RWPE1 (cell line): ENCODE results near the gene GRIN2C.

ENCODE experiments used
- CTCF ChIA-PET: fragments of 350-600 bp; sonication (Branson Sonifier 250); formaldehyde crosslinking; extraction: SDS; loops from one replicate; lab custom pipeline; 2021; lab: Yijun Ruan, JAX
- POLR2A ChIA-PET: fragments of 400-600 bp; formaldehyde crosslinking; extraction: SDS; loops from one replicate; lab custom pipeline; 2020; ENCODE audit warnings: antibody characterized with exemption; ENCODE audit not compliant: low non-redundant PET; lab: Yijun Ruan, JAX
- DNase-seq: peaks from one replicate; pipeline ENCODE4 v3.0.0; 2012; ENCODE audit warnings: low spot score
- H3K27ac ChIP-seq: fragments of 450-650 bp; 2 replicates; pipeline ENCODE4 v1.5.1; 2017
- TF ChIP-seq, protein P1 (sequence below): fragments of 450-650 bp; conservative IDR thresholded peaks from 2 replicates; pipeline ENCODE4 v1.5.1; 2017; ENCODE audit warnings: low read depth, mild to moderate bottlenecking

The GRIN2C gene

DNA sequence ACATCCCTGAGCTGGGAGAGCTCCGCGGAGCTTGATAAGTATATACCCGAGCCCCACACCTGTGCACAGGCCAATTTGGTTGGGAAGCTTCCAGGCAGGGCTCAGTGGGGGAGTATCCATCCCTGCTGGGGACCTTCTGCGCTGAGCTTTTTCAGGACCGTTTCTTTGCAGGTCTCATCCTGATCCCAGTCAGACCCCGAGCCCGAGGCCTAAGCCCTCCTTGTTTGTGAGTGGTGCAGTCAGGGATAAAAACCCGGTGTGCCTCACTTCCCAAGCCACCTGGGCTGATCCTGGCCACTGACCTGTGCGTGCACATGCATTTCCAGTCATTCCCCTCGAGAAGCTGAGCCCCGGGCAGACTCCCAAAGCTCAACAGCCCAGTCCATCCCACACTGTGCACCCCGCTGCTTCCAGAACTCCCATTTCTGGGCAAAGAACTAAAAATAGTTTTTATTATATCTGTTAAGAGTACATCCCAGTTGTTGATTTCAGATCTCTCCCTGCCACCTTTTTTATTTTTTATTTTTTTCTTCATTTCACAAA is 56.2 kb downstream of the GRIN2C start:
- no peak overlapping the region for H3K27ac ChIP-seq
- TF ChIP-seq, protein P1, sequence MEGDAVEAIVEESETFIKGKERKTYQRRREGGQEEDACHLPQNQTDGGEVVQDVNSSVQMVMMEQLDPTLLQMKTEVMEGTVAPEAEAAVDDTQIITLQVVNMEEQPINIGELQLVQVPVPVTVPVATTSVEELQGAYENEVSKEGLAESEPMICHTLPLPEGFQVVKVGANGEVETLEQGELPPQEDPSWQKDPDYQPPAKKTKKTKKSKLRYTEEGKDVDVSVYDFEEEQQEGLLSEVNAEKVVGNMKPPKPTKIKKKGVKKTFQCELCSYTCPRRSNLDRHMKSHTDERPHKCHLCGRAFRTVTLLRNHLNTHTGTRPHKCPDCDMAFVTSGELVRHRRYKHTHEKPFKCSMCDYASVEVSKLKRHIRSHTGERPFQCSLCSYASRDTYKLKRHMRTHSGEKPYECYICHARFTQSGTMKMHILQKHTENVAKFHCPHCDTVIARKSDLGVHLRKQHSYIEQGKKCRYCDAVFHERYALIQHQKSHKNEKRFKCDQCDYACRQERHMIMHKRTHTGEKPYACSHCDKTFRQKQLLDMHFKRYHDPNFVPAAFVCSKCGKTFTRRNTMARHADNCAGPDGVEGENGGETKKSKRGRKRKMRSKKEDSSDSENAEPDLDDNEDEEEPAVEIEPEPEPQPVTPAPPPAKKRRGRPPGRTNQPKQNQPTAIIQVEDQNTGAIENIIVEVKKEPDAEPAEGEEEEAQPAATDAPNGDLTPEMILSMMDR, result no peak
- ChIA-PET POLR2A (no interaction called here), CTCF (interaction anchor here (0.6 to 0.8 kb wide), 2 partner anchors 22 to 32 kb away, joined by 3 to 4 read pairs; no protein-coding TSS in a partner anchor)
- no peak for DNase-seq

DNA sequence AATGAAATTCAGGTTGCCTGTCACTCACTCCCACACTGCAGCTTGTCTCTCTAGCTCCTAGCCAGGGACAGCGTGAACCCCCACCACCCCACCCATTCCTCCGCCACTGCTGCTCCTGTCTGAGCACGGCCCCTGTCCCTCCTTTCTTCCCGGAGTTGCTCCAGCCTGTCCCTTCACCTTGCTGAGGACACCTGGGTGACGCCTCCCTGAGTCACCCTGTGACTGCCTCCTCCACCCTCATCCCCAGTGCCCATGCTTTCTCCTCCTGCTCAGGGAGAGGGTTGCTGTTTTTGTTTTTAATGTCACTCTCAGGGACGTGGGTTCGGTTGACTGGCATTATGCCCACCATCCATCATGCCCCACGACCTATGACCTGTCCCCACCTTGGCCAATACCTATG is 57.8 kb downstream of the GRIN2C start:
- POLR2A ChIA-PET, result no interaction called here
- TF ChIP-seq, protein P1, result no peak
- CTCF ChIA-PET, result no interaction called here
- no peak overlapping the region for H3K27ac ChIP-seq
- DNase-seq, result no peak

GRCh38 chr17:74800531-74800930 is 59.2 kb downstream of the GRIN2C start:
- CTCF ChIA-PET, result no interaction called here
- TF ChIP-seq, protein P1, result no peak
- POLR2A ChIA-PET, result no interaction called here
- H3K27ac ChIP-seq, result no peak overlapping the region
- DNase-seq, result no peak

DNA sequence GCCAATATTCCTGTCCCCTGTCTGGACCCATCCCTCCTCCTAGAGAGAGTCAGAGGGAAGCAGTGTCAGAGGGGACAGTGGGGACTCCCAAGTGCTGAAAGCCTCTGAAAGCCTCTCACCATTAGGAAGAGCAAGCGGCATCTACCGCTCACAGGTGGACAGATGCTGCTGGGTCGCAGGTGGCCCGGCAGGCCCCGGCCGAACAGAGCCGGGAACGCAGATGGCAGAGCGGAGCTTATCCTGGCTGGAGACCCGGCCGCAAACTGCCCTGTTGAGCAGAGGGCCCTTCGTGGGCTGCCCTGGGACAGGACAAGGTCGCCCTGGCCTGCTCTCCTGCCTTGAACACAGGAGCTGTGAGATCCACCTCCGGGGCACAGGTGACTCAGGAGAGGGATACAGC is 60.6 kb downstream of the GRIN2C start:
- H3K27ac ChIP-seq, result no peak overlapping the region
- no peak for DNase-seq
- ChIA-PET CTCF (interaction anchor here (0.5 to 0.7 kb wide), 2 partner anchors 66 to 593 kb away, joined by 3 to 4 read pairs; no protein-coding TSS in a partner anchor), POLR2A (no interaction called here)
- TF ChIP-seq, protein P1, result no peak

- no peak for DNase-seq
- ChIA-PET CTCF (interaction anchor here (0.6 kb wide), 1 partner anchor 1216 kb away, joined by 3 read pairs; no protein-coding TSS in a partner anchor), POLR2A (no interaction called here)
- H3K27ac ChIP-seq, result no peak overlapping the region
- TF ChIP-seq, protein P1, result no peak
These were observed 61.4 kb downstream of the GRIN2C start for GRCh38 chr17:74798239-74798707.

- ChIA-PET POLR2A (no interaction called here), CTCF (interaction anchor here (0.6 kb wide), 1 partner anchor 1216 kb away, joined by 3 read pairs; no protein-coding TSS in a partner anchor)
- TF ChIP-seq, protein P1, result no peak
- DNase-seq, result no peak
- no peak overlapping the region for H3K27ac ChIP-seq
These were observed 61.9 kb downstream of the GRIN2C start for GRCh38 chr17:74797824-74798223.
